ENCODE data around the gene LRRC56. TPM values are rescaled to one million over a fixed set of nuclear protein-coding genes. Genes with fewer than 3 reads are reported as not detected.

Gene LRRC56
- total RNA-seq, 1 experiment from 2014 or later = 3.4 TPM

DNA sequence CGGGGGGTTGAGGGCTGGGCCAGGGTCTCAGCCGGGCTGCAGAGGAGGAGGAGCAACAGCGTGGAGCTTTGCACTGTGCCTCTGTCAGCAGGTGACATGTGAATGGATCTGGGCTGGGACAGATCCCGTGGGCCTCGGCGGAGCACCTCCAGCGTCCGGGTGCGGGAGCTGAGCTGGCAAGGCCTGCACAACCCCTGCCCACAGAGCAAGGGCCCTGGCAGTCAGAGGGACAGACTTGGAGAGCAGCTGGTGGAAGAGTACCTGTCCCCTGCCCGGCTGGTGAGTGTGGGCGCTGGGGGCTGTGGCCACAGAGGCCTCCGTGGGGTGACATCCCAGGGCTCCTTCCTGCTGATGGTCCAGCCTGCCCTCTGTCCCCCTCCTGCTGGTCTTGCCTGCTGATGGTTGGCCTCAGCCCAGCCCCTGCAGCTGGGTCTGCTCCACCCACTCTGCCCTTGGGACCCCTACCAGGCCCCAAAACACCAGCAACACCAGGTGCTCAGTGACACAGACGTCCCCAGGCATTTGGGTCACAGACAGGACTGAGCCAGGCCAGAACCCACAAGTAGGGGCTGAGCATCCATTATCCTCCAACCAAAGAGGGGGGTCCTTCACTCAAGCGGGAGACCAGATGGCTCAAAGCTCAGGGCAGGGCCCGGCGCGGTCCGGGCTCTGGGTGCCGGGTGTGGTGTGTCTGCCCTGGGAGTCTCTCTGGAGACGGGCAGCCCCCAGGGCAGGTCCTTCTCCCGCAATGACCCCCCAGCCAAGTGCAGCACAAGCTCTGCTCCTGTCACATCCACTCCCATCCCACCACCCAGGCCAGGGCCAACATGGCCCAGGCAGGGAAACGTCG is 3.5 kb downstream of the LRRC56 start:
- H3K56ac ChIP-seq (ENCODE audit: insufficient read length, low read depth, low read length) = no peak overlapping the region
- H3K14ac ChIP-seq (ENCODE audit: insufficient read depth, low read length) = no peak overlapping the region
- no peak overlapping the region for H3K23ac ChIP-seq (ENCODE audit: insufficient read length, low read depth, low read length)
- Mint-ChIP-seq H3K36me3 (ENCODE audit: insufficient read depth in 1 of 3, low read depth in 3 of 3) (peaks cover 2 to 7% (median 5%) of the 10 kb centered on the region in 3 experiments; a peak in 5 of 7 replicates), H3K4me1 (peaks cover 9 to 13% of the 10 kb centered on the region in 2 experiments; a peak in 3 of 4 replicates), H3K9me3 (peaks cover 0 to 4% of the 10 kb centered on the region in 2 experiments; a peak in 2 of 5 replicates), H3K27ac (no peak overlapping the region), H3K27me3 (ENCODE audit: low read depth) (peaks cover 16% of the 10 kb centered on the region), H3K4me3 (no peak overlapping the region)
- H3K9ac ChIP-seq (ENCODE audit: extremely low read depth, insufficient read length, low read length) = no peak overlapping the region
- H2AFZ ChIP-seq (ENCODE audit: low read length) = no peak overlapping the region
- H2BK12ac ChIP-seq (ENCODE audit: insufficient read length, low read depth, low read length) = no peak overlapping the region
- no peak overlapping the region for H3K4me2 ChIP-seq (ENCODE audit: insufficient read depth, insufficient read length, low read length)
- no peak overlapping the region for H2BK120ac ChIP-seq (ENCODE audit: low read depth, low read length, poor library complexity, severe bottlenecking)
- no CpG with 5 or more reads among the region's 23 CpGs for WGBS (ENCODE audit: extremely low coverage, insufficient read length, low lambda C conversion rate)
- H4K5ac ChIP-seq (ENCODE audit: insufficient read length, low read depth, low read length) = no peak overlapping the region
- H3K27ac ChIP-seq (ENCODE audit: insufficient read length, low read depth, low read length) = no peak overlapping the region
- no peaks in the 10 kb centered on the region for H4K20me1 ChIP-seq (ENCODE audit: control insufficient read depth, insufficient read depth, insufficient read length)
- no peak overlapping the region for H4K8ac ChIP-seq (replicated peaks; ENCODE audit: insufficient read length, low read depth, low read length)
- no peak for TF ChIP-seq CTCF (conservative IDR thresholded peaks at IDR 0.05)
- H3K27me3 ChIP-seq (ENCODE audit: insufficient read depth, low read length) = no peaks in the 10 kb centered on the region
- DNase-seq = no peak
- H3K9me3 ChIP-seq (ENCODE audit: control insufficient read depth, low read depth, low read length) = no peaks in the 10 kb centered on the region
- no peaks in the 10 kb centered on the region for H3K79me1 ChIP-seq (ENCODE audit: insufficient read depth, low read depth, low read length, poor library complexity, severe bottlenecking)
- no peak overlapping the region for H3K18ac ChIP-seq (ENCODE audit: insufficient read length, low read depth, low read length)
- no peak overlapping the region for H3T11ph ChIP-seq (ENCODE audit: low read length)
- peaks cover 14% of the 10 kb centered on the region for H3K23me2 ChIP-seq (ENCODE audit: insufficient read length, low read depth, low read length, poor library complexity, severe bottlenecking)
- no peaks in the 10 kb centered on the region for H3K79me2 ChIP-seq (ENCODE audit: insufficient read depth, low read length)
- no peaks in the 10 kb centered on the region for H3K4me1 ChIP-seq (ENCODE audit: insufficient read depth, low read length)
- no peak overlapping the region for H2AK5ac ChIP-seq (ENCODE audit: insufficient read length, low read length)
- no peak overlapping the region for H2BK5ac ChIP-seq (ENCODE audit: insufficient read length, low read length)
- no peak overlapping the region for H3K4ac ChIP-seq (ENCODE audit: low read depth, low read length)
- H4K91ac ChIP-seq (ENCODE audit: insufficient read length, low read depth, low read length) = no peak overlapping the region
- no peak overlapping the region for H2BK20ac ChIP-seq (ENCODE audit: low read depth, low read length, poor library complexity, severe bottlenecking)
- no peak overlapping the region for H2BK15ac ChIP-seq (ENCODE audit: low read depth, low read length)
